NCI-H128 (cell line): ENCODE measurements around the gene G3BP2.
"Not testable (repeated sequence)": the region's sequence is repeated elsewhere in the genome, so short reads cannot be mapped to it uniquely, and the experiment has no call there.

Experiments
- DNase-seq: peaks from one replicate; lab custom pipeline; 2025; ENCODE audit not compliant: unreplicated experiment; lab: John Stamatoyannopoulos, UW

The G3BP2 gene

DNA sequence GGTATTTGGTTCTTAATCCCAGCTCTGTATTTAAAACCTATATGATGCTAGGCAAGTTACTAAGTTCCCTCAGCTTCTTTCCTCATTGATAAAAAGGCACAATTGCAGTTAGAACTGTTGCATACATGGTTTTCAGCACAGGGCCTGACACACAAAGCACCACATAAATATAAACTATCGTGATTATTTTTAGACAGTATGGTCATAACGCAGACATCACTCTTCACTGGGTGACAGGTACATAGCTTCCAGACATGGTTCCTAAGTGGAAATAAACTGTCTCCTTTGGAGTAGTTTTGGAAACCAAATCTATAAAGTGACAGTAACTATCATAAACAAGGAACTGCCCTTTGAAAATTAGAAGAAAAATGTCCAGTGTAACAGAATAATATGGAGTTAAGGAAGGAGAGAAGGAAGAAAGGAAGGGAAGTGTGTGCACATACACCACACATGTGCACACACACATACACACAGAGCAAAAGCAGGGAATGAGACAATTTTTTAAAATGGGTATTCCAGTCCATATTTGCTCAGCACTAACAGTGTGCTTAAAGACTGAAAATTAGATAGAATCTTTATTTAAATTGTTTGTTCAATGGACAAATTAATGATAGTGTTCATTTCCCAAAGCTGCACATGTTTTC is 12.5 kb upstream of the G3BP2 start:
- no peak for DNase-seq

DNA sequence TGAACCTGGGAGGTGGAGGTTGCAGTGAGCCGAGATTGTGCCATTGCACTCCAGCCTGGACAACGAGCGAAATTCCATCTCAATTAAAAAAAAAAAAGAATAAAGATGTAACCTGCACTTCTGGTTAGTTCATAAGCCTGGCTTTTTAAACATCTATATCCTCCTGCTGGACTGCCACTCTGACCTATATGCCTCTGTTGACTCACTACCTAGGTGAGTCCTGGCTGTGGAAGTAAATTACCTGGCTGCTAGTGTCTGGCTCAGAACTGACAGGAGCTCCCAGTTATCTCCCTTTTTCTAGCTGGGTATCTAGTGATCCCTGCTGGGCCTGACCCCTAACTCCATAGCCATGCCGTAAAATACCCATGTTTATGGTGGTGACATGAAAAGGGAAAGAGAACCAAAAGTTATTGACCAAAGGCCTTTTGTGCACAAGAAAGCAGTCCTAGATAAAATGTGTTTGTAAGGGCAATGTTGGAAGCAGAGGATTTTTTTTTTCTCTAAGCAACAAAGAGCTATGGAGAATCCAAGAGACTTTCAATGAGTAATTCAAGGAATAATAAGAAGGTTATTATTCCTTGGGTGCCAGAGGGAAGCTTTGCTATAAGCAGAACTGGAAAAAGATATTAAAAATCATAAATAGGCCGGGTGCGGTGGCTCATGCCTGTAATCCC is 10.4 kb upstream of the G3BP2 start:
- DNase-seq: no peak

DNA sequence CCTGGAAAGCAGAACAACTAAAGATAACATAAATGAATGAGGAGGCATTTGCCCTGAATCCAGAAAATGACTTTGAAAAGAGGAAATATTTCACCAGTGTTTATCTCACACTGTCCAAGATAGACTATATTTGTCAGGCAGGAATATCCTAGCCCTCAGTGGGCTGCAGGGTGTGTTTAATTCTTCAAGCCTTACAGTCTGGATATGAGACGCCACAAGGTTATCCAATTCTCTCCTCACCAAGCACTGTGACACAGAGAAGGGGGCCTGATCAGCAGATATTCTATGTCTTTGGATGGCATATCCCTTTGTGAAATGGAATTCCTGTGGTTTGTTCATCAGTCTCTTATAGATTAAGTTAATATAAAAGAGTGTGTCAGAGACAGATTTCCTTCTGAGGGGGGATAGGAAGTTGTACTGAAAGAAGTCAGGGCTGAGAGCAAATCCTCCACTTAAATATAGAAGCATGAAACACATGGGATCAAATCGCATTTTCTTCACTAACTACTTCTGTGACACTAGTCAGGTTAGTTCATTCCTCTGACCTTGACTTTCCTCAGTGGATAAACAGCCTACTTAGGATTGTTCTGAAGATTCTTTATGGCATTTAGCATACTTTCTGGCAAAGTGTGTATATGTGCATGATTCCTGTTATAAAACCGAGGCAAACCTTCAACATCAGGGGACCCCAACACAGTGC is 6.8 kb upstream of the G3BP2 start:
- no peak for DNase-seq

DNA sequence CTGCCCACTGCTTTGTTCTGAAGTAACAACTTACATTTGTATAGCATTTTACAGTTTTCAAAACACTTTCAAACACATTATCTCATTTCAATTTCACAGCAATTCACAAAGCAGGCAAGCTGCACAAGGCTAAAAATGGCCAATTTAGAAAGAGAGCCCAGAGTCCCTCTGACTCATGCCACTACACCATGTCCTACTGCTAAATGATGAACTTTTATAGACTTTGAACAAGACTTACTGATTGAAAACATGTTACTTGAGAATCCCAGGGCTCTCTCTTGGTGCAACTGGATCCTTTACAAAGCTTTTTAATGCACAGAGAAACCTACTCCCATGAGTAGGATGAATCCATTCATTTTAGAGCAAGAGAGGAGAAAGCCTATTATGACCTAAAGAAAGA is 5.8 kb upstream of the G3BP2 start:
- DNase-seq: no peak

DNA sequence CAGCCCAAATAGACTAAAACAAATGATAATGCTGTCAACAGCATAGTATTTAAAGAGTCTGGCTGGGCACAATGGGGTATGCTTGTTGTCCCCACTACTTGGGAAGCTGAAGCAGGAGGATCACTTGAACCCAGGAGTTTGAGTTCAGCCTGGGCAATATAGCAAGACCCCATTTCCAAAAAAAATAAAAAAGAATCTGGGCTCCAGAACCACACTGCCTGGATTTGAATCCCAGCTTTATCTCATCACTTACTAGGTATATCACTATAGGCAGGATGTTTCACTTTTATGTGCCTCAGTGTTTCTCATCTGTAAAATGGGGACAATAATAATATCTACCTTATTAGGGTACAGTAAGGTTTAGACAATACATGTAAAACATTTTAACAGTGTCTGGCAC is 5.3 kb upstream of the G3BP2 start:
- no peak for DNase-seq

DNA sequence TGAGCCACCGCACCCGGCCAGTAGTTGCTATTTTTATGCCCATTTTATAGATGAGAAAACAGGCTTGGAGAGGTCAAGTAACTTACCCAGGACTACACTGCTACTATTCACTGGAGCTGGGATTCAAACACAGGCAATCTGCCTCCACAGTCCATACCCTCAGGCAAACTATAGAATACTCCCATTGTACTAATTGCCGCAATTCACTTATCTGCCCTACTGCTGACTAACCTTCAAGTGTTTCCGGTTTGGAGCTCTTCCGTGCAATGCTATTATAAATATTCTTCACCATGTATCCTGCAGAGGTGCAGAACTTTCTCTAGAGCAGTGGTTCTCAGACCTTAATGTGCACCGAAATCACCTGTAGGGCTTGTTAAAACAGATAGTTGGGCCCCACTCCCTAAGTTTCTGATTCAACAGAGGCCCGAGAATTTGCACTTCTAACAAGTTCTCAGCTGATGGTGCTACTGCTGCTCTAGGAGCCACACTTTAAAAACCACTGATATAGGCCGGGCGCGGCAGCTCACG is 1.9 kb upstream of the G3BP2 start:
- DNase-seq: no peak

DNA sequence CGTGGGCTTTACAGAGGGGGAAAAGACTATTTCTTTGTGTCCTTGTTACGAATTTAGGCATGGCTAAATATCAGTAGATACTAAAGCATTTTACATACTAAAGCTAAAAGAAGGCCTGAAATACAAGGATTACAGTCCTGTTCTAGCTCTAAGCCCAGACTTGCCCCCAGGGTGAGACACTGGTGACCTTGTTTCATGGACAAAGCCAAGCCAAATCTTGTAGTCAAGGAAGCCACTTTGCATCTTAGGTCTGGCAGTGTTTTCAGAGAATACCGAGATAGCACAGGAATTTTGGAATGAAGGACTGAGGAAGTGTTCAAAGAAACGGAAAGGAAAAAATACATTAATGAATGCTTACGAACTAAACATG is 733 bp upstream of the G3BP2 start:
- no peak for DNase-seq

DNA sequence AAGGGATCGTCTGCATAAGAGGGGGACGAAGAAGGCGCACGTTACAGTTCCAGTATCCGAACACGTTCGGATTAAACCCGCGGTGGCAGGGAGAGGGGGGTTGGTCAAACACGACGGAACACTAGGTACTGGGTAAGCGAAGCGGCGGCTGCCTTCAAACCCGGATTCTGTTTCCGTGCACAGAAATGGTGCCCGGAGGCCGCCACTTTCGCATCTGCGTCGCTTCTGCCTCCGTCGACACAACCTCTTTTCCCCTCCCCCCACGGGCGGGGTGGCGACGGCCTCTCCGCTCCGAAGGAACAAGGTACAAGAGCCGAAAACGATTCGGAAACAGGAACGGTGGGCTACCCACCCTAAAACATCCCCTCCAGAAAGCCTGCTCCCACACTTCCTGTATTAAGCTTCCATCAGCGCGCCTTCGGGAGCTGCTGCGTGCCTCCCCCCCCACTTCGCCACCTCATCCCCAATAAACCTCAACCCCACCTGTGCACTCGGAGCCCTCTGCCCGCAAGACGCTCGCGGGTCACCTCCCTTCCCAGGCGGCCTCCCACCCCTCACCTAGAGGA is 667 bp downstream of the G3BP2 start:
- DNase-seq: peak; percentile 7

DNA sequence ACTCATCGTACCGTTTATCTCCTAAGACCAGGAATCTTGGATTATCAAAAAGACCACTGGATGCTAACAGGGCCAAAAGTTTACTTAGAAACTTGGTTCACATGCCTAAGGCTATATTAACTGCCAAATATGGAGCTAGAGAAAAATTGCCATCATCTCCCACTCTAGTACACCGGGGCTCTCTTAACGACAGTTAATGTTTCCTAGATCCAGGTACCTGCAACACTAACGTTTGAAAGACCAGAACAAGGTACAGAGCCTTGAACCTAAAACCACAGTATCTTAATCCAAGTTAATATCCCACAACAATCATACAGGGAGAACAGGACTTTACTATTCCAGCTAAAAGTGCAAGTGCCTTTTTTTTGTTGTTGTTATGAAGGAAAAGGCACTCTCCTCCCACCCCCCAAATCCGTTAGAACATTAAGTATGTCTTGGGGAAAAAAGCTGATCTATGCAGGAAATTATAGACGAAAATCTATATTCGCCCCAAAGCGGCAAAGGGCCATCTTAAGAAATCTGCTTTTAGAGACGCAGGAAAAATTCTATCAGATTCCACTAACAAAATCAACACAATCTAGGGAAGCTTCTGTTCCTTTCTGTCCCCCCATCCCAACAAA is 1.3 kb downstream of the G3BP2 start:
- DNase-seq: no peak

DNA sequence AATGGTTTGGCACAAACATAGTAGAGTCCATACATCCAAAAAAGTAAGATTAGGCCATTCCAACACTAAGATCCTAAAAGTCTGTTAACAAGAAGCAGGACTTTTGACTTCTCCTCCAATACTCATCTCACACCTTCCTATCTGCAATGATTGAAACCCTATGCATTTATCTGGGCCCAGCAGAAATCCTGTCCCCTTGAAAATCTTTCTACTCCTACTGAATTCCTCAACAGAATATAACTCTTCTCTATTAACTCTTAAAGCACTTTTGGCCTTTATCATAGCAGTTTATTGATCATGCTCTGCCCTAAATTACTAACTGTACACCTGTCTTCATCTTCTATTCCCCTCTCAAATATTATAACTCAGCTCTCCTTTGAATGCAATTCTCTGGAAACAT is 4.6 kb downstream of the G3BP2 start:
- no peak for DNase-seq

DNA sequence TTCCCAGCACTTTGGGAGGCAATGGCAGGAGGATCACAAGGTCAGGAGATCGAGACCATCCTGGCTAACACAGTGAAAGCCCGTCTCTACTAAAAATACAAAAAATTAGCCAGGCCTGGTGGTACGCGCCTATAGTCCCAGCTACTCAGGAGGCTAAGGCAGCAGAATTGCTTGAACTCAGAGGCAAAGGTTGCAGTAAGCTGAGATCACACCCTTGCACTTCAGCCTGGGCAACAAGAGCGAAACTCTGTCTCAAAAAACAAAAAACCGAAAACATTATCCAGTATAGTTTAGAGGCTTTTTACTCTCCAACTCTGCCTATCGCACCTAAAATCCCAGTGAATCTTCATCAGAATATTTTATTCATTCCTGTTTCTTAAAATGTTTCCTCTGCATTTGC is 5.6 kb downstream of the G3BP2 start:
- DNase-seq: not testable (repeated sequence)

DNA sequence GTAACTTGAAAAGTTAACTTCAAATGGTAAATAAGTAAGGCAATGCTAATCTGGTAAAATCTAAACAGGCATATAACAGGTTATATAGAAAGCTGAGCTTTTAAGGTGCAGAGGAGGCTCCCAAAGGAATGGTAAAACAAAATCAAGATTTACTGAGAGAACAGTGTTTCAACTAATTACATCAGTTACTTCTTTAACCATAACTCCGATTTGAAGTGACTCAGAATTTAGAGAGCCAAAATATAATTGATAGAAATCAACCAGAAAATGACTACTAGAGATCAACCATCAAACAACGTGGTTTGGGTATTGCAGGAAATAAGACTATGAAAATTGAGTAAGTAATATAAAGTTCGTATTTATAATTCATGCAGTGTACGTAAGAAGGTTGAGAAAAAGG is 6.9 kb downstream of the G3BP2 start:
- no peak for DNase-seq

DNA sequence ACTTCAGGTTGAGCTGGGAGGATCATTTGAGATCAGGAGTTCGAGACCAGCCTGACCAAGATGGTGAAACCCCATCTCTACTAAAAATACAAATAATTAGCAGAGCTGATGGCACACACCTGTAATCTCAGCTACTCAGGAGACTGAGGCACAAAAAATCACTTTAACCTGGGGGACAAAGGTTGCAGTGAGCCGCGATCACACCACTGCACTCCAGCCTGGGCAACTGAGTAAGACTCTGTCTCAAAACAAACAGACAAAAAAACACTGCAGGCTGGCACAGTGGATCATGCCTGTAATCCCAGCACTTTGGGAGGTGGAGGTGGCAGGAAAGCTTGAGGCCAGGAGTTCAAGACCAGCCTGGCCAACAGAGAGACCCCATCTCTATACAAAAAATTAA is 8.6 kb downstream of the G3BP2 start:
- not testable (repeated sequence) for DNase-seq

DNA sequence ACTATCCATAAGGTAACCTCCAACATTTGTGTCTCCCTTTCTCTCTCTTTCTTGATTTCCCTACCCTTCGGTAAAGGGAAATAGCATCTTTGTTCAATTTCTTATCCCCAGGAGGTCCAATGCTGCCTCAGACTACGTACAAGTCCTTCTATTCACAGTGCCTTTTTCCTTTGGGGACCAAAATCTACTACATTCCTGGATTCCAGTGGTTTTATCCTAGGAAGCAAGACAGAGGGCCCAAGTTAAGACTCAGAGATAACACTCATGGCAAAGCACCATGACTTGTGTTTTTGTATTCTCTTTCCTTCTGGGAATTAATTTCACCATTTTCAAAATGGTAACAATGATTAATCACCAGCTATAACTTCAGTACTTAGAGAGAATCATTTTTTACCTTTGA is 10.6 kb downstream of the G3BP2 start:
- no peak for DNase-seq

DNA sequence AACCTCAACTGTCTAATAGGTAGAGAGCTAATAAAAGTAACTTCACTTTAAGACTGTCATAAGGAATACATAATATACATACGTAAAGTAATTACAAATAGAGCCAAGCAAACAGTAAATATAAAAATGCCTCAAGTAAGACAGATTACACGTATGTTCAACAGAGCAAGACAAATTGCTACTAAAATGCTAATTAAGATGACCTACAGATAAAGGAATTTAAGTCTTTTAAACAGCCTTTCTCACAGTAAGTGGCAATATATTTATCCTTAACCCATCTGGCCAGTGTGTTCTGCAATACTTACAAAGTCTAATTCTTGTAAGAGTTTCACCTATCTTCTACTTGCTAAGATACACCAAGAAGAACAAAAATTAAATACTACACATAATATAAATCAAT is 12.7 kb downstream of the G3BP2 start:
- DNase-seq: no peak

DNA sequence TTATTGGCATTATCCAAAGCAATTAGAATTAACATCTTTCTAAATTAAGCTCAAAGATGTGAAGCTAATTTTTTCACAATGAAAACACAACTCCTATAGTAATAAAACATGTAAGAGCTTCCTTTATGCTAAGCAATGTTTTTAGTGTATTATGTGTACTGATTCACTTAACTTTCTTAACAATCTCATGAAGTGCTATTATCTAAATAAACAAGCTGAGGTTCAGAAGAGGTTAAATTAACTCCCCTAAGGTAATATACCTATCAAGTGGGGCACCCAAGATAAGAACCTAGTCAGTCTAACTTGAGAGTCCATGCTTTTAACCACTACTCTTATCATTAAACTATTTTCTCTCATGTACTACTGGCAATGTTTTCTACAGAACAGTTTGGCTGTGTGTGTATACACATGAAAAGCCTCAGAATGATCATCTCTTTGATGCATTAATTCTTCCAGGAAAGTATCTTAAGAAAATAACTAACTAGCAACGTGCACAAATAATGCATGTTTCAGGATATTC is 13.6 kb downstream of the G3BP2 start:
- no peak for DNase-seq

DNA sequence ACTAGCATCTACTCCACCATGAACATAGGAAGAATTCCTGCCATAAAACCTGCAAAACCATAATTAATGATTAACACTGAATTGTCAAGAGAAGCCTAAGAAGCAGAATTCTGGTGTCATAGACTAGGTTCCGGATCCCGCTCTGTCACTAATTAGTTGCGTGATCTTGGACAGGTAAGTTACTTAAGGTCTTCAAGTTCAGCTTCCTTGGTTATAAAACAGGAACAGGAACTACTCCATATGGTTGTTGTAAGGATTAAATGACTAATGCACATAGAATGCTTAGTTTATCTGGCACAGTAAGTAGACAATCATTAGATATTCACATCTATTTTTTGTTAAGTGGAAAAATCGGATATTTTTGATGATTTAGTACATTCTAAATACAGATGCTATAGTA is 14.3 kb downstream of the G3BP2 start:
- no peak for DNase-seq

DNA sequence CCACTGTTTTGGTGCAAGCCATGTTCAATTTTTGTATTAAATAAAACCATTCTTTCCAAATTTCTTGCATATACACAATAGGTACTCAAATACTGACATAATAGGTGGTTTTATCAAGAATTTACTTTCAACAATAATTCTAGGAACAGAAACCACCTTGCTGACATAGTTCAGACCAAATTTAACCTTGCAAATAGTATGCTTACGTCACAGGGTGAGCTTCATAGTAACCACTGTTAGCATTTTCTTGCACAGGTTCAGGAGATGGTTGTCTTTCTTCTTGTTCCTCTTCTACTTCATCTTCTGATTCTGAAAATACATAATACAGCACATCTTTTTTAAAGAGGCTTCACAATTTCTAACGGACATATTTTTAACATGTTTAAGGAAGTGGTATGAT is 17.6 kb downstream of the G3BP2 start:
- no peak for DNase-seq

DNA sequence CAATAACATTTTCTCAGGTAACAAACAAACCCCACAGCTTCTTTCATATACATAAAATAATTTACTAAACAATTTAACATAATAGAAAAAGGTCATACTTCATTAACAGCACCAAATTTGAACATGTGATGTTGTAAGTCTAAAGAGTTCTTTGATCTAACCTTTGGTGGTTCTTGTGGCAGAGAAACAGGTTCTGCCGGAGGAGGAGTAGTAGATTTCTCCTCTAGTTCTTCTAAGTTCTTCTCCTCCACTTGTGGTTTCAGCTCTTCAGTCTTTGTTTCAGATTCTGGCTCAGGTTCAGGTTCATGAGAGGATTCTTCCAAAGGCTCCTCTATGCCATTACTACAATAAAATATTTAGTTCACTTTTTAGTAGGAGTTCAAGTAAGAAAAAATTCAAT is 18.3 kb downstream of the G3BP2 start:
- no peak for DNase-seq

DNA sequence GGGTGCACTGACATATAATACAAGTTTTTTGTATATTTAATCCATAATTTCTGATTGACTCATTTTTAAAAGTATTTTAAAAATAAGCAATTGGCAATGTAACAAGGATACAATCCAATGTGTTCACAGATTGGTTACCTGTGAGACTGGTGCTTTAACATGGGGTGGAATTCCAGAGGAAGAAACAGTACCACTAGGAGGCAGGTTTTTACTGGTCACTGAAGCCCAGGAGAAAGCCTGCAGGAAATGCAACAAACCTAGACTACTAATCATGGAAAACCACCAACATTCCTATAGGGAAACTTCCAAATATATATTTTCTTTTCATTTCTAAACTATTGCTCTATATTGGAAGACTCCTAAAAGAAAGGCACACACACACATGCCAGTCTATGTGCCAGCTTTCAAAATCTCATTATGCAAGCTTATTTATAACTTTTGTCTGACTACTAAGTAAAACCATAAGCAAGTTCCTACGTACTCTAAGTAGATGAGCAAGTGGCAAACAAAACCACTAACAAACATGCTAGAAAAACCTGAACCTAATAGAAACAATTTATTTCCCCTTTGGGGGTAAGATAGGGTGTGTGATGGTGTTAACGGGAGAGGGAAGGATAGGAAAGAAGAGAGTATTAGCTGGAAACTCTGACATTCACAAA is 19.2 kb downstream of the G3BP2 start:
- DNase-seq: no peak

DNA sequence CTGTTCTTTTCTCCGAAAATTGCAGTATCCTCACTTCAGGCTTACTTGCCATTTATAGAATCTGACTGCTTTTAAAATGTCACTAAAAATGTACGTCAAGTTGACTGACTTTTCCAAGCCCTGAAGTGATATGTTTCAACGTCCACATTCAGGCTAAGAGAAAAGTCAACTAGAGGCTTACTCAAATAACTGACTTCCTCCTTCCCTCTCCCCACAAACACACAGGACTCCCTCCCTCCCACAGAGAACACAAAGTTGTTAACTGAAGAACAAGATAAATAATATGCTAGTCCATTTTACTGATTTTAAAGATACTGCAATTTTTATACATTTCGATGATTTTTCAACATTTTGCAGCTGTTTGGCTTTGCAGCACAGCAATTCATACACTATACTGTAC is 29.1 kb downstream of the G3BP2 start:
- DNase-seq: no peak
